Naive thymus-derived CD4-positive, alpha-beta T cell (primary cell): ENCODE results near the gene YES1. TPM values are rescaled to one million over a fixed set of nuclear protein-coding genes. Genes with fewer than 3 reads are reported as not detected.
"Not testable (repeated sequence)": the region's sequence is repeated elsewhere in the genome, so short reads cannot be mapped to it uniquely, and the experiment has no call there.

Experiments used
- ATAC-seq: fragments of 150-1000 bp; cut with Tn5 transposase; 2 replicates; pipeline ENCODE4 v1.10.0; 2021; ENCODE audit warnings: mild to moderate bottlenecking, moderate library complexity
- CTCF ChIA-PET: fragments of 350-600 bp; sonication (Branson Sonifier 250); formaldehyde crosslinking; loops from one replicate; lab custom pipeline; 2021; ENCODE audit warnings: antibody characterized with exemption; lab: Charles Lee
- POLR2A ChIA-PET: fragments of 350-600 bp; sonication (Branson Sonifier 250); formaldehyde crosslinking; loops from one replicate; lab custom pipeline; 2021; ENCODE audit warnings: antibody characterized with exemption, inconsistent platforms; lab: Charles Lee
- DNase-seq, 9 donors: peaks; one replicate each; pipeline versions ENCODE4 v3.0.0 to v3.0.0-alpha.2; 2020 to 2022; ENCODE audit warnings: mixed read lengths in 1 of 9
- H3K27ac ChIP-seq: one replicate; pipeline ENCODE4 v1.7.0; 2013; ENCODE audit warnings: mild to moderate bottlenecking, low read depth, low read length, moderate library complexity
- H3K27me3 ChIP-seq, 2 donors: one replicate each; pipeline ENCODE4 v1.7.0; 2013; ENCODE audit warnings: low read length in 2 of 2, mild to moderate bottlenecking in 2 of 2, moderate library complexity in 2 of 2; ENCODE audit not compliant: control insufficient read depth in 2 of 2, insufficient read depth in 2 of 2
- H3K36me3 ChIP-seq, 3 experiments: 1 replicate in 2 of 3; 2 replicates in 1 of 3; pipeline ENCODE4 v1.7.0; 2013; ENCODE audit warnings: low read length in 3 of 3, mild to moderate bottlenecking in 3 of 3, moderate library complexity in 1 of 3; ENCODE audit not compliant: insufficient read depth in 3 of 3, control insufficient read depth in 2 of 3
- H3K4me1 ChIP-seq, 2 donors: one replicate each; pipeline ENCODE4 v1.7.0; 2013; ENCODE audit warnings: low read length in 2 of 2, mild to moderate bottlenecking in 2 of 2, moderate library complexity in 1 of 2; ENCODE audit not compliant: control insufficient read depth in 2 of 2, insufficient read depth in 2 of 2
- H3K4me3 ChIP-seq: 2 replicates; pipeline ENCODE4 v1.7.0; 2013; ENCODE audit warnings: mild to moderate bottlenecking, low read length
- H3K9me3 ChIP-seq, 3 experiments: 1 replicate in 2 of 3; 2 replicates in 1 of 3; pipeline ENCODE4 v1.7.0; 2013; ENCODE audit warnings: low read length in 3 of 3; ENCODE audit not compliant: control insufficient read depth in 2 of 3
- H3K27ac Mint-ChIP-seq, 9 donors: one replicate each; pipeline ENCODE4 v1.8.0; 2020 to 2022; ENCODE audit warnings: mixed read lengths in 9 of 9, mild to moderate bottlenecking in 8 of 9, moderate library complexity in 5 of 9, inconsistent platforms in 2 of 9
- H3K27me3 Mint-ChIP-seq, 5 donors: one replicate each; pipeline ENCODE4 v1.8.0; 2021 to 2022; ENCODE audit warnings: mixed read lengths in 5 of 5, mild to moderate bottlenecking in 1 of 5
- H3K36me3 Mint-ChIP-seq, 5 donors: one replicate each; pipeline ENCODE4 v1.8.0; 2020 to 2022; ENCODE audit warnings: mixed read lengths in 5 of 5, mild to moderate bottlenecking in 3 of 5, inconsistent platforms in 1 of 5
- H3K4me1 Mint-ChIP-seq, 7 donors: one replicate each; pipeline ENCODE4 v1.8.0; 2020 to 2022; ENCODE audit warnings: mixed read lengths in 7 of 7, mild to moderate bottlenecking in 3 of 7, inconsistent platforms in 1 of 7
- H3K4me3 Mint-ChIP-seq, 10 donors: one replicate each; pipeline ENCODE4 v1.8.0; 2020 to 2022; ENCODE audit warnings: mild to moderate bottlenecking in 10 of 10, mixed read lengths in 10 of 10, moderate library complexity in 6 of 10, inconsistent platforms in 2 of 10
- H3K9me3 Mint-ChIP-seq, 11 donors: one replicate each; pipeline ENCODE4 v1.8.0; 2020 to 2022; ENCODE audit warnings: mixed read lengths in 11 of 11, mild to moderate bottlenecking in 4 of 11, inconsistent platforms in 1 of 11, moderate library complexity in 1 of 11
- intact Hi-C, 2 donors: fragments of 100-400 bp; cut with micrococcal nuclease; formaldehyde crosslinking; loops; one replicate each; pipeline ENCODE4 v1.15.1; 2023
- polyA plus RNA-seq, 2 donors: library from polyadenylated mRNA; unstranded; fragments of 300-500 nt; fragmentation: Illumina TruSeq; gene quantifications; one replicate each; pipeline ENCODE4 v1.2.3, GENCODE V29; 2021
- total RNA-seq, 6 experiments: library from RNA in 5 of 6; stranded (reverse) in 5 of 6; gene quantifications; 1 replicate in 5 of 6; 2 replicates in 1 of 6; pipeline ENCODE4 v1.2.3 and lab custom pipeline; 2021 to 2026

Gene YES1
- total and polyA plus RNA-seq, 7 experiments from 2014 or later: 0.66 to 15.8 (median 14.7) TPM

DNA sequence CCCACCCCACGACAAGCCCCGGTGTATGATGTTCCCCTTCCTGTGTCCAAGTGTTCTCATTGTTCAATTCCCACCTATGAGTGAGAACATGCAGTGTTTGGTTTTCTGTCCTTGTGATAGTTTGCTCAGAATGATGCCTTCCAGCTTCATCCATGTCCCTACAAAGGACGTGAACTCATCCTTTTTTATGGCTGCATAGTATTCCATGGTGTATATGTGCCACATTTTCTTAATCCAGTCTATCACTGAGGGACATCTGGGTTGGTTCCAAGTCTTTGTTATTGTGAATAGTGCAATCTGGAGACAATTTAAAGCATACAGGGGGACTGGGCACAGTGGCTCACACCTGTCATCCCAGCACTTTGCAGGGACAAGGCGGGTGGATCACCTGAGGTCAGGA is 52.2 kb downstream of the YES1 start:
- intact Hi-C loops: loop anchor here in 1 of 2 donors (1.0 kb wide), 1 partner anchor 20 kb away; no protein-coding TSS in a partner anchor
- H3K9me3 Mint-ChIP-seq, H3K4me1 ChIP-seq, POLR2A ChIA-PET, H3K27ac Mint-ChIP-seq, H3K36me3 ChIP-seq, H3K27me3 ChIP-seq, H3K4me3 Mint-ChIP-seq, H3K27ac ChIP-seq, DNase-seq, CTCF ChIA-PET, H3K9me3 ChIP-seq, ATAC-seq, H3K27me3 Mint-ChIP-seq, H3K4me3 ChIP-seq: not testable (repeated sequence)
- peaks cover 10 to 32% (median 24%) of the 10 kb centered on the region in 7 donors for H3K4me1 Mint-ChIP-seq
- peaks cover 0 to 17% (median 6%) of the 10 kb centered on the region in 5 donors for H3K36me3 Mint-ChIP-seq

DNA sequence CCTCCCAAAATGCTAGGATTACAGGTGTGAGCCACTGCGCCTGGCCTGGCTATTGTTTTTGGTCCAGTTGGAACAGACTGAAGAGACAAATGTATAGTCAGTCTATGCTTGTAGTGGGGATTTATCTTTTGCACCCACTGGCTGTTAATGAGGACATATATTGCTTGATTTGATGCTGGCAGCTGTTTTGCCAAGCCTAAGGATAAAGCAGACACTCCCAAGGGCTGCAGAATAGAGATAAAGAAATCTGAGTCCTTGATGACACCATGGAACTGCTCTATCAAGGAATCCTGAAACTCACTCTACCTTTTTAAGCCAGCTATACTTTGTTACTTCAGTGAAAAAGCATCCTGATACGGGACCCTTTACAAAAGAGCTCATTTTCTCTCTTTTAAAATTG is 56.5 kb downstream of the YES1 start:
- H3K4me1 ChIP-seq: no peaks in the 10 kb centered on the region
- ChIA-PET CTCF (interaction anchor here (0.8 to 2.5 kb wide), 2 partner anchors 75 to 84 kb away, joined by 3 to 6 read pairs; no protein-coding TSS in a partner anchor), POLR2A (no interaction called here)
- peaks cover 1 to 31% (median 7%) of the 10 kb centered on the region in 5 donors for H3K36me3 Mint-ChIP-seq
- H3K27me3 ChIP-seq: no peaks in the 10 kb centered on the region
- H3K9me3 Mint-ChIP-seq: peaks cover 0 to 2% (median 0%) of the 10 kb centered on the region in 11 donors
- no peak overlapping the region for H3K4me3 Mint-ChIP-seq
- peaks cover 0 to 6% (median 3%) of the 10 kb centered on the region in 3 experiments for H3K36me3 ChIP-seq
- intact Hi-C loops: no loop called here
- H3K4me3 ChIP-seq: no peak overlapping the region
- no peak for ATAC-seq
- no peaks in the 10 kb centered on the region for H3K27me3 Mint-ChIP-seq
- H3K27ac Mint-ChIP-seq: no peak overlapping the region
- no peak for DNase-seq
- H3K4me1 Mint-ChIP-seq: peaks cover 0 to 10% (median 6%) of the 10 kb centered on the region in 7 donors
- no peaks in the 10 kb centered on the region for H3K9me3 ChIP-seq
- no peak overlapping the region for H3K27ac ChIP-seq

DNA sequence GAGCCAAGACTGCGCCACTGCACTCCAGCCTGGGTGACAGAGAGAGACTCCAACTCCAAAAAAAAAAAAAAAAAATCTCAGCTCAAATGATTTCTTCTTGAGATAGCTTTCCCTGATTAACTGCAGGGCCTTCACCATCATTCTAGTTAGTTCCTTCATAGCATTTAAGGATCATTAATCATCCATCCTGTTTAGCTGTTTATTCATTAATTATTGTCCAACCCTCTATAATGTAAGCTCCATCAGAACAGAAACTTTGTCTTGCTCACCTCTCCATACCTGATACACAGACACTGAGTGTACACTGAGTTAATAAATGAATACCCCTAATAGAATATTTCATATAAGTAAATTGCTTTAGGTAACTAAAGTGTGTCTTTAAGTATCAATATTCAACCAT is 57.4 kb downstream of the YES1 start:
- H3K4me3 Mint-ChIP-seq: no peak overlapping the region
- H3K9me3 ChIP-seq: no peaks in the 10 kb centered on the region
- H3K4me3 ChIP-seq: no peak overlapping the region
- no peaks in the 10 kb centered on the region for H3K27me3 ChIP-seq
- H3K27ac ChIP-seq: no peak overlapping the region
- peaks cover 3 to 31% (median 9%) of the 10 kb centered on the region in 5 donors for H3K36me3 Mint-ChIP-seq
- no peak for DNase-seq
- H3K36me3 ChIP-seq: peaks cover 0 to 6% (median 3%) of the 10 kb centered on the region in 3 experiments
- H3K4me1 ChIP-seq: no peaks in the 10 kb centered on the region
- no peak overlapping the region for H3K27ac Mint-ChIP-seq
- intact Hi-C loops: loop anchor here in 1 of 2 donors (5.0 kb wide), 1 partner anchor 43 kb away; no protein-coding TSS in a partner anchor
- H3K27me3 Mint-ChIP-seq: no peaks in the 10 kb centered on the region
- ChIA-PET POLR2A (interaction anchor here (0.6 kb wide), 1 partner anchor 13 kb away, joined by 3 read pairs; no protein-coding TSS in a partner anchor), CTCF (interaction anchor here (1.2 to 2.5 kb wide), 2 partner anchors 13 to 76 kb away, joined by 5 to 6 read pairs; no protein-coding TSS in a partner anchor)
- ATAC-seq: no peak
- H3K9me3 Mint-ChIP-seq: no peaks in the 10 kb centered on the region
- H3K4me1 Mint-ChIP-seq: peaks cover 0 to 12% (median 6%) of the 10 kb centered on the region in 7 donors

DNA sequence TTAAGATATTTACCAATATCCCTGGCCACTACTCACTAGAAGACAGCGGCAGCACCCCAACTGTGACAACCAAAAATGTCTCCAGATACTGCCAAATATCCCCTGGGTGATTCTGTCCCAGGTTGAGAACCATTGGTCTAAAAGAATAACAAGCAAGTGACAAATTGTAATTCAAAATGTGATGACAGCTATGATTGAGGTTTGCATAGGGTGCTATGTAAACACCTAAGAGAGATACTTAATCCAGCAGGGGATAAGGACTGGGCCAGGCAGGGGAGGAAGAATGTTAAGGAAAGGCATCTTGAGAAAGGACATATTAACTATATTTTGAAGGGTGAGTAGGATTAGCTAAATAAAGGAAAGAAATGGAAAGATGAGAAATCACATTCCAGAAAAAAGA is 61.6 kb downstream of the YES1 start:
- Histone ChIP-seq H3K36me3 (peaks cover 0 to 12% (median 6%) of the 10 kb centered on the region in 3 experiments), H3K27ac (no peak overlapping the region), H3K9me3 (no peaks in the 10 kb centered on the region), H3K27me3 (no peaks in the 10 kb centered on the region), H3K4me1 (no peaks in the 10 kb centered on the region), H3K4me3 (no peak overlapping the region)
- POLR2A ChIA-PET: no interaction called here
- CTCF ChIA-PET: no interaction called here
- Mint-ChIP-seq H3K9me3 (no peaks in the 10 kb centered on the region), H3K4me1 (peaks cover 0 to 5% (median 0%) of the 10 kb centered on the region in 7 donors), H3K27ac (peak overlapping the region in 1 of 9 donors; percentile 5), H3K27me3 (no peaks in the 10 kb centered on the region), H3K36me3 (peaks cover 4 to 44% (median 13%) of the 10 kb centered on the region in 5 donors), H3K4me3 (no peak overlapping the region)
- intact Hi-C loops: loop anchor here in 1 of 2 donors (5.0 kb wide), 1 partner anchor 47 kb away; no protein-coding TSS in a partner anchor
- DNase-seq (no peak), ATAC-seq (no peak)

DNA sequence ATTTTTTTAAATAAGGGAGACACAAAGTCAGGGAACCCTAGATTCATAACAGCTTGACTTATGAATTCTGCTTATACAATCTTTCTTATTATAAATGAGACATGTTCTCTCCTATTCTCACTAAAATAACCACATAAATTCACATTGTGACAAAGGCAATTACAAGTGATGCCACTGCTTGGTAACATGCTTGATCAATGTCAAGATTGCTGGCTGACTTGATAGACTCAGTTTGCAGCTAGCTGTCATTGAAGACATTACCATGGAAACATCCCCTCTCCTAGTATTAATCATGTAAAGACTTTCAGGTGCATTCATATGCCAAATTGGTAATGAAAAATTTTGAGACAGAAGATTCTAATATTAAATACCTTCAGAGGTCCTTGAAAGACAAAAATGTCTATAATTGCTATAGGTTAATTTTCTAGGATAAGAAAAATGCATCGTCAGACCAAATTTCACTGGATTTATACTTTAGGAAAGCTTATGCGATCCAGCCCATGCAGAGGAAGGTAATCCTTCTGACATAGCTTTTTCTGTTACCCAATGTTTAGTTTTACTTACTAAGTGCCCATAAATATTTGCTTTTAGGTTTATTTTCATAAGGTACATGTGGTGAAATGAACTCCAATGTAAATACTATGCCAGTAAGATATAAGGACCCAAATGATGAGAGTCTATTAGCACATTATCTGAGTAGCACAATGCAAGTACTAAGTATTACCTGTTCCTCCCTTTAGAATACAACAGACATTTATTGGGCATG is 67.0 kb downstream of the YES1 start:
- no peak overlapping the region for H3K4me3 Mint-ChIP-seq
- peaks cover 8 to 34% (median 16%) of the 10 kb centered on the region in 5 donors for H3K36me3 Mint-ChIP-seq
- CTCF ChIA-PET: interaction anchor here (7.3 to 8.3 kb wide), 2 partner anchors 88 to 95 kb away, joined by 117 to 131 read pairs; no protein-coding TSS in a partner anchor
- Histone ChIP-seq H3K36me3 (peaks cover 8 to 16% (median 9%) of the 10 kb centered on the region in 3 experiments), H3K4me3 (no peak overlapping the region), H3K27me3 (no peaks in the 10 kb centered on the region), H3K4me1 (no peaks in the 10 kb centered on the region), H3K9me3 (no peaks in the 10 kb centered on the region), H3K27ac (no peak overlapping the region)
- DNase-seq: no peak
- no peak for ATAC-seq
- H3K9me3 Mint-ChIP-seq: no peaks in the 10 kb centered on the region
- no peaks in the 10 kb centered on the region for H3K27me3 Mint-ChIP-seq
- peaks cover 0 to 10% (median 4%) of the 10 kb centered on the region in 7 donors for H3K4me1 Mint-ChIP-seq
- no peak overlapping the region for H3K27ac Mint-ChIP-seq
- POLR2A ChIA-PET: no interaction called here
- intact Hi-C loops: loop anchor here in 1 of 2 donors (5.0 kb wide), 1 partner anchor 217 kb away; no protein-coding TSS in a partner anchor

GRCh38 chr18:741931-742512 is 70.0 kb downstream of the YES1 start:
- Mint-ChIP-seq H3K36me3 (peaks cover 5 to 27% (median 17%) of the 10 kb centered on the region in 5 donors), H3K27me3 (no peaks in the 10 kb centered on the region), H3K9me3 (no peaks in the 10 kb centered on the region), H3K4me1 (peaks cover 0 to 10% (median 4%) of the 10 kb centered on the region in 7 donors), H3K4me3 (no peak overlapping the region), H3K27ac (peak overlapping the region in 2 of 9 donors; percentile 38 to 51)
- Histone ChIP-seq H3K9me3 (no peaks in the 10 kb centered on the region), H3K4me3 (no peak overlapping the region), H3K36me3 (peaks cover 8 to 21% (median 13%) of the 10 kb centered on the region in 3 experiments), H3K27me3 (no peaks in the 10 kb centered on the region), H3K27ac (no peak overlapping the region), H3K4me1 (no peaks in the 10 kb centered on the region)
- intact Hi-C loops: loop anchor here (1.0 to 5.0 kb wide), 7 partner anchors 29 to 220 kb away; partner anchors contain the start of genes ENOSF1 (in 1 of the 2) and YES1 (in 1 of the 2)
- POLR2A ChIA-PET: interaction anchor here (0.6 to 1.1 kb wide), 3 partner anchors 71 to 528 kb away, joined by 3 to 6 read pairs (median 3); no protein-coding TSS in a partner anchor
- ATAC-seq (peak; percentile 88), DNase-seq (peak in 7 of 9 donors; percentile 27 to 58 (median 49))
- CTCF ChIA-PET: interaction anchor here (0.6 to 8.3 kb wide), 4 partner anchors 12 to 98 kb away, joined by 3 to 131 read pairs (median 61); no protein-coding TSS in a partner anchor
